Panc1 (cell line): ENCODE measurements around the gene MOB2. TPM values are rescaled to one million over a fixed set of nuclear protein-coding genes. Genes with fewer than 3 reads are reported as not detected.

Experiments used
- ATAC-seq: fragments of 200-7000 bp; cut with Tn5 transposase; 2 replicates; pipeline ENCODE4 v1.9.1; 2020; ENCODE audit warnings: mild to moderate bottlenecking, moderate library complexity
- BruUV-seq: library from RNA; stranded (reverse); fragments of 400-500 nt; replicated peaks from 2 replicates; lab custom pipeline; 2021; lab: Mats Ljungman, UMichigan
- CTCF ChIA-PET: fragments of 300-600 bp; sonication (Branson Sonifier 250); formaldehyde crosslinking; loops from one replicate; lab custom pipeline; 2022; ENCODE audit warnings: antibody characterized with exemption; lab: Charles Lee
- POLR2A ChIA-PET: fragments of 300-600 bp; sonication (Branson Sonifier 250); formaldehyde crosslinking; loops from one replicate; lab custom pipeline; 2022; ENCODE audit warnings: antibody characterized with exemption; lab: Charles Lee
- DNase-seq: peaks from one replicate; pipeline ENCODE4 v3.0.0-alpha.2; 2010; ENCODE audit warnings: low read depth, low spot score
- H3K27ac ChIP-seq: 2 replicates; pipeline ENCODE4 v1.5.1; 2011; ENCODE audit warnings: mild to moderate bottlenecking, low read length, inconsistent platforms
- H3K27me3 ChIP-seq: fragments of 200-500 bp; sonication (Bioruptor generic); 2 replicates; pipeline ENCODE4 v1.6.0; 2014; ENCODE audit warnings: low read length, inconsistent platforms; ENCODE audit not compliant: control insufficient read depth, insufficient read depth
- H3K36me3 ChIP-seq: fragments of 200-500 bp; sonication (Bioruptor generic); 2 replicates; pipeline ENCODE4 v1.5.1; 2014; ENCODE audit warnings: inconsistent platforms, mild to moderate bottlenecking, low read length, moderate library complexity; ENCODE audit not compliant: control insufficient read depth, insufficient read depth
- H3K4me1 ChIP-seq: 2 replicates; pipeline ENCODE4 v1.5.1; 2011; ENCODE audit warnings: inconsistent platforms, mild to moderate bottlenecking, low read length, moderate library complexity; ENCODE audit not compliant: control insufficient read depth, insufficient read depth
- H3K4me3 ChIP-seq, 2 experiments: 2 replicates each; pipeline ENCODE4 v1.5.1; 2011 to 2012; ENCODE audit warnings: low read depth in 2 of 2, low read length in 2 of 2, mild to moderate bottlenecking in 2 of 2, inconsistent platforms in 1 of 2, moderate library complexity in 1 of 2
- H3K9me3 ChIP-seq: fragments of 200-500 bp; sonication (Bioruptor generic); 2 replicates; pipeline ENCODE4 v1.5.1; 2014; ENCODE audit warnings: low read depth, mild to moderate bottlenecking, inconsistent platforms, low read length, moderate library complexity; ENCODE audit not compliant: control insufficient read depth, insufficient read depth
- POLR2AphosphoS5 ChIP-seq: IDR thresholded peaks from 2 replicates; pipeline ENCODE4 v1.6.1; 2012; ENCODE audit warnings: mild to moderate bottlenecking, low read depth, low read length, moderate library complexity
- REST ChIP-seq, 2 experiments: IDR thresholded peaks; 2 replicates each; pipeline ENCODE4 v1.6.1; 2011 to 2012; ENCODE audit warnings: low read depth in 2 of 2, control low read depth in 1 of 2, low read length in 1 of 2, mild to moderate bottlenecking in 1 of 2, moderate library complexity in 1 of 2; ENCODE audit not compliant: insufficient read depth in 1 of 2
- SIN3A ChIP-seq: IDR thresholded peaks from 2 replicates; pipeline ENCODE4 v1.6.1; 2012; ENCODE audit warnings: low read depth, mild to moderate bottlenecking, low read length, moderate library complexity, borderline replicate concordance; ENCODE audit not compliant: insufficient read depth
- TCF7L2 ChIP-seq: IDR thresholded peaks from 2 replicates; pipeline ENCODE4 v1.6.1; 2011; ENCODE audit warnings: mild to moderate bottlenecking, low read depth, low read length, inconsistent platforms
- in situ Hi-C: cut with HindIII; loops from 2 replicates; pipeline ENCODE4 v1.10.0; 2016; ENCODE audit warnings: low sequenced_read_pairs, low pct_unique_long_range_greater_than_20kb
- intact Hi-C: fragments of 100-400 bp; cut with micrococcal nuclease; formaldehyde crosslinking; loops from one replicate; pipeline ENCODE4 v1.10.0; 2022; ENCODE audit not compliant: unreplicated experiment
- total RNA-seq: library from RNA; stranded (reverse); gene quantifications from one replicate; pipeline ENCODE4 v1.2.1, GENCODE V29; 2021; ENCODE audit not compliant: unreplicated experiment
- TF ChIP-seq, protein P1 (sequence below): fragments of 450-650 bp; IDR thresholded peaks from 2 replicates; pipeline ENCODE4 v1.5.1; 2017; ENCODE audit warnings: mild to moderate bottlenecking

The MOB2 gene
- total RNA-seq, 1 experiment from 2014 or later: 51.2 TPM

DNA sequence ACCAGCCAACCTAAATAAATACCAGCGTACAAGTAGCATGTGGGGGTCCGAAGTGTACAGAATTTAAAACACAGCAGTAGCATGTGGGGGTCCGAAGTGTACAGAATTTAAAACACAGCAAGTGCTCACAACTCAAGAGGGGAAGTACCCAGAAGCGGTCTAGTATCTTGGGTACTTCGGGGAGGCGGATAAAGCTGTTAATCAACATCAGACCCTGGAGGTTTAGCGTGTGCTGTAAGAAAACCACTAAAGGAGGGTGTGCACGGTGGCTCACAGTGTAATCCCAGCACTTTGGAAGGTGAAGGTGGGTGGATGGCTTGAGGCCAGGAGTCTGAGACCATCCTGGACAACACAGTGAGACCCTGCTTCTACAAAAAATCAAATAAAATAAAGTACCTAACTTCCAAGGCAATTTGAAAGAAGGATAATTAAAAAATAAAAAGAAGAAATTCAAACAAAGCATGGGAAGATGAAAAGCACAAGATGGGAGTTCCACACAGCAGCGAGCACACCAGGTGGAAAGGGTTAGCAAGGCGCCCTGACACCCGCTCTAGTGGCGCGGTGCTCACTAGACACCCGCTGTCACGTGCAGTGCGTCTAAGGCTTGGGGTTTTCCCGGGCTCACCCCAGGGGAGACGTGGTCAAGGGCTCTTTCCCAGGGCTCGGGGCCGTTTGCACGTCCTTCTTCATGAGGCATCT is 35.0 kb upstream of the MOB2 start:
- in situ Hi-C loops (no loop called here), intact Hi-C loops (no loop called here)
- BruUV-seq: no TSS peak
- no peaks in the 10 kb centered on the region for H3K9me3 ChIP-seq
- H3K36me3 ChIP-seq: no peaks in the 10 kb centered on the region
- ChIA-PET CTCF (interaction anchor here (0.6 kb wide), 1 partner anchor 53 kb away, joined by 3 read pairs; no protein-coding TSS in a partner anchor), POLR2A (no interaction called here)
- peaks cover 6% of the 10 kb centered on the region for H3K4me1 ChIP-seq
- no peak for ATAC-seq
- TF ChIP-seq REST (IDR thresholded peaks at IDR 0.05; ENCODE audit: insufficient read depth in 1 of 2, low read depth in 2 of 2, low read length in 1 of 2): no peak
- no peak for TF ChIP-seq SIN3A
- TF ChIP-seq TCF7L2: no peak
- TF ChIP-seq, protein P1, sequence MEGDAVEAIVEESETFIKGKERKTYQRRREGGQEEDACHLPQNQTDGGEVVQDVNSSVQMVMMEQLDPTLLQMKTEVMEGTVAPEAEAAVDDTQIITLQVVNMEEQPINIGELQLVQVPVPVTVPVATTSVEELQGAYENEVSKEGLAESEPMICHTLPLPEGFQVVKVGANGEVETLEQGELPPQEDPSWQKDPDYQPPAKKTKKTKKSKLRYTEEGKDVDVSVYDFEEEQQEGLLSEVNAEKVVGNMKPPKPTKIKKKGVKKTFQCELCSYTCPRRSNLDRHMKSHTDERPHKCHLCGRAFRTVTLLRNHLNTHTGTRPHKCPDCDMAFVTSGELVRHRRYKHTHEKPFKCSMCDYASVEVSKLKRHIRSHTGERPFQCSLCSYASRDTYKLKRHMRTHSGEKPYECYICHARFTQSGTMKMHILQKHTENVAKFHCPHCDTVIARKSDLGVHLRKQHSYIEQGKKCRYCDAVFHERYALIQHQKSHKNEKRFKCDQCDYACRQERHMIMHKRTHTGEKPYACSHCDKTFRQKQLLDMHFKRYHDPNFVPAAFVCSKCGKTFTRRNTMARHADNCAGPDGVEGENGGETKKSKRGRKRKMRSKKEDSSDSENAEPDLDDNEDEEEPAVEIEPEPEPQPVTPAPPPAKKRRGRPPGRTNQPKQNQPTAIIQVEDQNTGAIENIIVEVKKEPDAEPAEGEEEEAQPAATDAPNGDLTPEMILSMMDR: no peak
- no peak for TF ChIP-seq POLR2AphosphoS5
- no peak overlapping the region for H3K27ac ChIP-seq
- no peak for DNase-seq
- no peaks in the 10 kb centered on the region for H3K27me3 ChIP-seq
- no peak overlapping the region for H3K4me3 ChIP-seq

DNA sequence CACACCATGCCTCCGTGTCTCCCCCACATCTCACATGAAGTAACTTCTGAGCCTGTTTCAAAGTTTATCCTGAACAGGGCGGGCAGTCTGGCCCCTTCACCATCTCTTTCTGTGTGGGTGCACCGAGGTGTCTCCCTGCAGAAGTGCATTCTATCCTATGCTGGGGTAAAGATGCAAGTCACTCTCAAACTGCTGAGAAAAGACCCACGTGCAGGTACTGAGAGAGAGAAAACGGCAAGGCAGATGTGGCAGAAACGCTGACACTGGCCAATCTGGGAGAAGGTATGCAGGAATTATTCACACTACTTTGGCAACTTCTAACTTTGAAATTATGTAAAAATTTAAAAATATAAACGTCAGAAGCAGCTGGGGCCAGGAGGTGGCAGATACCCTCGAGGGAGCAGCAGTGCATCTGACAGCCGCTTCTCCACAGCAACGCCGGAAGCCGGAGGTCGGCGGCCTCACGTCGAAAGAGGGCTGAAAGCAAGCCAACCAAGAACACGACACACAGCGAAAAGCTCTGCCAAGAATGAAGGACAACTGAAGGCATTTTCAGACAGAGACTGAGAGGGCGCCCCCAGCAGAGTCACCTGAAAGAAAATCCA is 34.2 kb upstream of the MOB2 start:
- no peak for TF ChIP-seq POLR2AphosphoS5
- no peak for TF ChIP-seq TCF7L2
- TF ChIP-seq REST (IDR thresholded peaks at IDR 0.05; ENCODE audit: insufficient read depth in 1 of 2, low read depth in 2 of 2, low read length in 1 of 2): no peak
- TF ChIP-seq, protein P1: no peak
- TF ChIP-seq SIN3A: no peak

More for the DNA sequence above, 34.2 kb upstream of the MOB2 start:
- in situ Hi-C loops (no loop called here), intact Hi-C loops (no loop called here)
- ATAC-seq (no peak), DNase-seq (no peak)
- H3K4me3 ChIP-seq: no peak overlapping the region
- no peaks in the 10 kb centered on the region for H3K9me3 ChIP-seq
- POLR2A ChIA-PET: no interaction called here
- H3K27ac ChIP-seq: no peak overlapping the region
- CTCF ChIA-PET: no interaction called here
- no peaks in the 10 kb centered on the region for H3K36me3 ChIP-seq
- H3K27me3 ChIP-seq: no peaks in the 10 kb centered on the region
- BruUV-seq: no TSS peak
- peaks cover 14% of the 10 kb centered on the region for H3K4me1 ChIP-seq
